ENCODE data around the gene TMSB4X.
"Not testable (repeated sequence)": the region's sequence is repeated elsewhere in the genome, so short reads cannot be mapped to it uniquely, and the experiment has no call there.

Gene TMSB4X

DNA sequence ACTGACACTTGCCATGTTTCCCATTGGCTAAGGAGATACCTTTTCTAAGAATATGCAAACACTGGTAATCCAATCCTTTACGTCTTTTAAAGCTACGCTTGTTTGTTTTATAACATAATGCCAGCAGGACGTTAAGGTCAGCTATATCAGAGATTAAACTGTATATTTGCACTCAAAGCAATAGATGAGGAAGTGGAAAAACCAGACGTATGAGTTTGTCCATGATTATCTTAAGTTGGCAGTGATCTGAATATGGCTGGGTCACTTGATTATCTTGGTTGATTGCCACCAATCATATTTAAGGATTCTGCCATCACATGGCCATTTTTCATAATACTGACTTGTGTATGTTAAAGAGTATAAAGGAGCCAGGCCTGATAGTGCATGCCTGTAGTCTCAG, 19.4 kb downstream of the TMSB4X start:
- DNase-seq (ENCODE audit: low read depth in 1 of 2, low spot score in 1 of 2) = no peak

DNA sequence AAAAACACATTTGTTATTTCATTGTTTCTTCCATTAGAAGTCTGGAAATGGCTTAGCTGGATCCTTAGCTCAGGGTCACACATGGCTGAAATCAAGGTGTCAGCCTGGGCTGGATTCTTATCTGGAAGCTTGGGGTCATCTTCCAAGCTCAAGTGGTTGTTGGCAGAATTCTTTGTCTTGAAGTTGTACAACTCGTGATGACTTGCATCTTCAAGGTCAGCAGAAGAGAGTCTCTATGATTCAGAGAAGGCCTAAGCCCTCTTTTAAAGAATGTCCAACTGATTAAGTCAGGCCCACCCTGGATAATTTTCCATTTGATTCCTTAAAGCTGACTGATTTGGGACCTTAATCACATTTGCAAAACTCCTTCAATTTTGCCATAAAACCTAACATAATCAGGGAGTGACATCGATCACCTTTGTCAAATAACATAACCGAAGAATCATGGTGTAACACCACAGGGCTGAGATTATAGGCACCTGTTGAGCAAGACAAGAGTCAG, 22.1 kb downstream of the TMSB4X start:
- DNase-seq (ENCODE audit: low read depth in 1 of 2, low spot score in 1 of 2) = no peak

DNA sequence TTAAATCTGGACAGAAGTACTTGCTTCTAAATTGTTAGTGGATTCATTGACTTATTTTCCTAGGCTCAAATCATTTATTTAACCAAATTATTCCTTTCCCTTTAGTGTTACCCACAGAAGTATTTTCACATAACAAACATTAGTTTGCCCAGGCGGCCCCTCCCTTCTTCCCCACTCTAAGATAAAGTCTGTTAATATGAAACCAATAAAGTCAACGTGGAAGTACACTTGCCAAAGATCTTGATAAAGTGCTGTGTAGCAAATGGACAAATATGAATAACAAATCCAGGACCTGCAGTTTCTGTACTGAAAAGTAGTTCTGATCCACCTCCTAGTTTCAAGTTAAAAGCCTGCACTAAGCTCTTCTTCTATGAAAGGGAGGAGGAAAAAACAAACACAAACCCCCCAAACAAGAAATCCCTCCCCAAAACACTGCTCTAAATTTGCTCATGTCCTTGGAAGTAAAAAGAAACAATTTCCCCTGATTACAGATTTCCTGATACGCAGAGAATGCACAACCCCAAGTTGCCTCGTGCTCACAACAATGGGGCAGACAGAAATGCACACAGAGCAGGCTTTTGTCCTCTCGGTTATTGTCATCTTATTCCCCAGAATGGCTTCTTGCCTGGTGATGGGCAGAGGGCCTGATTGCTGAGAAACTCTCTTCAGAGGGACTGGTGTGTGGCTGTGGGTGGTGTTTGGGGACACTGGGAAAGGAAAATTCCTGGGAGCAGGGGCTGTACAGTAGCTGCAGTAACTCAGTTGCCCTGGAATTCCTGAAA, 23.2 kb downstream of the TMSB4X start:
- no peak for DNase-seq (ENCODE audit: low read depth in 1 of 2, low spot score in 1 of 2)

DNA sequence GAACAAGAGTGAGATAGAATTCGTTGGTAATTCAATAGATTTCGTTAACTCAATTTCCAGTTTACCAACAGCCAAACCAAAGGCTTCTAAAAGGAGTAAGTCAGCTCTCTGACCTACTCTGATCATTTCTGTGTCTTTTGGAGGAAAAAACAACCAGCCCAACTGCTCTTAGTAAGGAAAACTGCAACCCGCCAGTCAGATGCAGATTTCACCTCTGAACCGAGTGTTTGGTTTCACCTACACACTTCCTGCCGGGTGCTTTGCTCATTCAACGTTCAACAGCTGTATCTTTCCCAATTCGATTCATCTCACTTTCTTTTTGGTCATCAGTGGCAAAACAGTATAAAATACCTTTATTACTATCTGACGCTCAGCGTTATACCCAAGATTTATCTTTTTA, 24.5 kb downstream of the TMSB4X start:
- no peak for DNase-seq (ENCODE audit: low read depth in 1 of 2, low spot score in 1 of 2)

DNA sequence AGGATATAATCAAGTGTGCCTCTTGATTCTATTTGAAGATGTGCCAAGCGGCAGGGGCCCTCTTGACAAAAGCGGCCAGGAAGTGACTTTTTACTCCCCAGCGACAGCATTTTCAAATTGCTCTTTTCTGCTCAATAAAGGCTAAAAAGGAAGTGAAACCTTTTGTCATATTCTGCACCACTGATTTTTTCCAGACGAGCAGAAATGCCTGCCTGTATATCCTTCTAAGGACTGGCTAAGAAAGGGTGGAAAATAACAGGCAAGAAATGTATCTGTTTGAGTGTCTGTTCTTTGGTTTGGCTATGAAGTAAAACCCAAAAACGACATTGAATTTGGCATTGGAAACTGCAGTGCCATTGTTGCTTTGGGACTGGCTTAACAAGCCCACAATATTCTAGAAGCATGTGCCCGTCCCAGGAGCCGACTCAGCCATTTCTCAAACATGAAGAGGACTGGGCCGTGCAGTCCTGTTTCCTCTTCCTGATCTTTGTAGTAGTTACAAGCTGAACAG, 25.4 kb downstream of the TMSB4X start:
- no peak for DNase-seq (ENCODE audit: low read depth in 1 of 2, low spot score in 1 of 2)

DNA sequence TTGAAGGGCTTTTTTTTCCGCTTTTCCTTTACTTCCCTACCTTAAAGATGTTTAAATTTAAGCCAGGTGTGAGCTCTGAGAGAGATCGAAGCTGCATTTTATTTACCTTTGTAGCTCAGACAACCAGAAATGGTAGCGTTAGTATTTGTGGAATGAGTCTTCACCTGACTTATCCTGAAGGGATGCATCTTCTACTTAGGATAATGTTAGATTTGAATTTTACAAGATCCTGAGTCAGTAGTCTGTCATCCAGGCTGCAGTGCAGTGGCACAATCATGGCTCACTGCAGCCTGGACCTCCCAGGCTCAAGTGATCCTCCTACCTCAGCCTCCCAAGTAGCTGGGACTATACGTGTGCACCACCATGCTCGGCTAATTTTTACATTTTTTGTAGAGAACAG, 26.2 kb downstream of the TMSB4X start:
- DNase-seq (ENCODE audit: low read depth in 1 of 2, low spot score in 1 of 2) = no peak

DNA sequence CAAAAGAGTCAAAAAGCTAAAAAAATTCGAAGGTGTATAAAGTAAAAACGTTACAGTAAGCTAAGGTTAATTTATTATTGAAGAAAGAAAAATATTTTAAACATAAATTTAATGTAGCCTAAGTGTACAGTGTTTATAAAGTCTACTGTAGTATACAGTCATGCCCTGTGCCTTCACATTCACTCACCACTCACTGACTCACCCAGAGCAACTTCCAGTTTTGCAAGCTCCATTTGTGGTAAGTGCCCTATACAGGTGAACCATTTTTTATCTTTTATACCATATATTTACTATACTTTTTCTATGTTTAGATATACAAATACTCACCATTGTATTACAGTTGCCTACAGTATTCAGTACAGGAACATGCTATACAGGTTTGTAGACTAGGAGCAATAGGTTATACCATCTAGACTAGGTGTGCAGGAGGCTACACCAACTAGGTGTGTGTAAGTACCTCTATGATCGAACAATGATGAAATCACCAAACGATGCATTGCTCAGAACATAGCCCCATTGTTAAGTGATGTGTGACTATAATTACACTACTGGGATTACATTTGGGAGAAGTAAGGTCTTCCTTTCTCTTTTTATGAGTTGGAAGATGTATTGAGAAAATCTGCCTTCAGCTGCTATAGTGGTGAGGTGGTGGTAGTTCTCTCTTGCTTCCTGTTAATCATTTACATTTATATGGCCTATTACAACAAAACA, 27.2 kb downstream of the TMSB4X start:
- DNase-seq (ENCODE audit: low read depth in 1 of 2, low spot score in 1 of 2) = no peak

DNA sequence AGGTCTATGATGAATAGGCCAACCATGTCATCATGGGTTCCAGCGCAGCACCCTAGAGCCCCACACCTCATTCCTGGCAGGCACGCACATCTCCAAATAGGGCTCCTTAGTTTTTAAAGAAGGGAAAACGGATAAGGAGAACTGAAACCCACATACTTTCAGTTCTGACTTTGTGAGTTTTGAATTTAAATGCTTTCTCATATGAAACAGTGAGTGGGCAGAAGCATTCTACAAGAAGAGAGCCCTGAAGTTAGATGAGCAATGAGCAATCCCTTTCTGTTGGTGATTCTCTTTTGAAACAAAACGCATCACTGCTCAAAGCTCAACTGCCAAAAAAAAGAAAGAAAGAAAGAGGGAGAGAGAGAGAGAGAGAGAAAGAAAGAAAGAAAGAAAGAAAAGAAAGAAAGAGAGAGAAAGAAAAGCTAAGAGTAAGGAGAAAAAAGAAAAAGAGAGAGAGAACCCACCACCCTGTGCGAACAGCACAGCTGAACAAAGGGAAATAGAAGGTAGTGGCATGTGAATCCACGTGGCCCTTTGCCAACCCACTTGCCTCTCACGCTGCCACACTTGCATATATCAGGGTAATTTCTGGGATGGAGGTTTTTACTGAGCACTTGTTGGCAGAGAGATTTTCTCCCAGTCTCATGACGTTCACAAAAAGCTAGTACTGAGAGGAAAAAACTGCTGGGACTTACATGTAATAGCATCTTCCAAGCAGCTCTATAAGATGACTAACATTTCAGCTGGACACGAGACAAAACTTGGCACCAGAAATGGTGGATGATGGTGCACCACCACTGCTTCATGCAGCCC, 31.0 kb downstream of the TMSB4X start:
- DNase-seq (ENCODE audit: low read depth in 1 of 2, low spot score in 1 of 2) = no peak

DNA sequence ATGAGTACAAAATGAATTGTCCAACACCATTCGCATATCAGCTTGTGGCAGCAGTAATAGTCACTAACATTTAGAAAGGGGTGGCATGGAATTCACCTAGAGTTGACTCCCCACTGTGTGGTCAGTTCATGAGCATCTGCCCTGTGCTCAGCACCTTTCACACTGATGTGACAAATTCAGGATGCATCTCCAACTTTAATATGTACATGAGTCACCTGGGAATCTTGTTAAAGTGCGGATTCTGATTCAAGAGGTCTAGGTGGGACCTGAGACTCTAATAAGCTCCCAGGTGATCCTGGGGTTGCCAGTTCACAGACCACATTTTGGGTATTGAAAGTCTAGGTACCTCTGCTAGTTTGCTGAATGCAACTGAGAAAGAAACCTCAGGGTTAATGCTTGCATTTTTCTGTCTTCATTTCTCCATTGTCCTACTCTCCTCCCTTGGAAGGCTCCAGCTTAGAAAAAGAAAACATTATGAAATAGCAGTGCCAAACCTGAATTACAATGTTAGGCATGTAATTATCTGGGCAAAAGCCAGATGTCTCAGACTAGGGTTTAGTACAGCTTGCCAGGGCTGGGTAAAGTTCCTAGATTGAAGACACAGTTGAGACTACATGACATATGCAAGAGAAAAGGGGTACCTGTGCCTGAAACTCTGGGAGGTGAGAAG, 32.7 kb downstream of the TMSB4X start:
- no peak for DNase-seq (ENCODE audit: low read depth in 1 of 2, low spot score in 1 of 2)

DNA sequence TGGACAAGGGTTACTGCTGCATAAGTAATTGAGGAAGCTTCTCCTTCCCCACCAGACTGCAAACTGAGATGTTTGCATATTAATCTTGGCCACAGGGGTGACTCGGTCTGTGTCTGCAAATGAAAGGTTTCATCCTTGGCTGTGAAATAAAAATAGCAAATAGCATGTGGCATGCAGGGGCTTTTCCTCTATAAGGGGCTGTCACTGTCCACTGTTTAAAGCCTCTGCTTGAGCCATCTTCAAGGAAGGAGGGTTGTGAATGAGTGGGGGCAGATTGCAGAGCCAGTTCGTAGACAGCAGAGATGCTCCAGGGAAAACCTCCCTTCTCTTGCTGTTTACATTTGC, 33.3 kb downstream of the TMSB4X start:
- no peak for DNase-seq (ENCODE audit: low read depth in 1 of 2, low spot score in 1 of 2)

DNA sequence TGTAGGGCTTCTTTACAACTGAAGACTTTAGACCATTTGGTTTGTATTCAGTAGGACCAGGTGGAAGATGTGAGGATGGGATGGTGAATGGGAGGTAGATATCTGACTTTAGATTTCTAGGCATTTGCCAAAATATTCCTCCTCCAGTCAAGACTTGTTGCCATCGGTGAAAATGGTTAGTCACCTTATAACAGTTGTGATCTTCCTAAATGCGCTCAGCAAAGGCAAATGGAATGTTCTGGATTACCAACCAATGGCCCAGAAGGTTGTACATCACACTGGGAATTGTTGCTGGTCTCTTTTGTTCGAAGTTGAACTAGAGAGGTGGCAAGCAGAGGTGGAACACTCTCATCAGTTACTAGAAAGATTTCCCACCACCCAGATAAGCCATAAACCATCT, 33.9 kb downstream of the TMSB4X start:
- DNase-seq (ENCODE audit: low read depth in 1 of 2, low spot score in 1 of 2) = no peak

DNA sequence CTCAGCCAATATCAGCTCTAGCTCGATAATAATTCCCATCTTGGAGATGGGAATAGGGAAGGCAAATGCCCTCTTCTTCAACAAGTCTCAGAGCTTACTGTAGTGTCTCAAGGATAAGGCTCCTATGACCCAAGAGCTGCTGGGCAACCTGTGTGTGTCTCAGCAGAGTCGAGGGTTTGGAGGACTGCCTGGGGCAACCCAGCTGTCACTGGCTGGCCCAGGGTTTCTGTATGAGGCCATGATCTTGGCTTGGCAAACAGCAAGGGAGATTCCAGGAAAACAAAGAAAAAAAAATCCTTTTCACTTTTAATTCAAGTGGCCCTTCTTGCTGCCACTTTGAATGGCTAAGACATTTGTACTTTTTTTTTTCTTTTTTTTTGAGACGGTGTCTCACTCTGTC, 34.4 kb downstream of the TMSB4X start:
- DNase-seq (ENCODE audit: low read depth in 1 of 2, low spot score in 1 of 2) = no peak

DNA sequence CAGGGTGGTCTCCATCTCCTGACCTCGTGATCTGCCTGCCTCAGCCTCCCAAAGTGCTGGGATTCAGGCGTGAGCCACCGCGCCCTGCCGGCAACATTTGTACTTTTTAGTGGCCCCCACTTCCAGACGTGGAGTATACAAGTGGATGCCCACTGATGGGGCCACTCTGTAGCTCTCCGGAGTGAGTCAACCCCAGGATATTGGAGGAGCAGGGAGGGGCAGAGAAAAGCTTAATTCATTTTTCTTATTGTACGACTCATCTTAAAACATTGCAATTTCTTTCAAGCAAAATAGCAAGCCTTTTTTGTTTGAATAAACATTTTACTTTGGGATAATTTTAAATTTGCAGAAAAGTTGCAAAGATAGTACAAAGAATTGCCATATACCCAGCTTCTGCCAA, 34.9 kb downstream of the TMSB4X start:
- DNase-seq (ENCODE audit: low read depth in 1 of 2, low spot score in 1 of 2) = no peak

DNA sequence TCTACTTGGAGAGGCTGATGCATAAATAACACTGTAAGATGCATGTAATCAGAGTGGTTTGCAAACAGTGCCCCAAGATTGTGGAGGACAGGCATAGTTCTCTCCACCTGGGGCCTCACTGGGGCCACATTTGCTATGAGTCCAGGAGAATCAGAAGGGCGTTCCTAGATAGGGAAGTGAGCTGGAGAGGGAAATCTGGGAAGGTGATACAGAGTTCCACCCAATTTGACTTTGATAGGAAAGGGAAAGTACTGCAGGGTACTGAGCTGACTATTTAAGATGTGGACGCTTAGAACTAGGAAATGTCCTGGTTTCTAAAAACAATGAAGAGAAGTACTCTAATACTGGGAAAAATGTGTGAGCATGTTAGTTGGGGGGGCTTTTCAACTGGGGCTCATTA, 35.6 kb downstream of the TMSB4X start:
- no peak for DNase-seq (ENCODE audit: low read depth in 1 of 2, low spot score in 1 of 2)

DNA sequence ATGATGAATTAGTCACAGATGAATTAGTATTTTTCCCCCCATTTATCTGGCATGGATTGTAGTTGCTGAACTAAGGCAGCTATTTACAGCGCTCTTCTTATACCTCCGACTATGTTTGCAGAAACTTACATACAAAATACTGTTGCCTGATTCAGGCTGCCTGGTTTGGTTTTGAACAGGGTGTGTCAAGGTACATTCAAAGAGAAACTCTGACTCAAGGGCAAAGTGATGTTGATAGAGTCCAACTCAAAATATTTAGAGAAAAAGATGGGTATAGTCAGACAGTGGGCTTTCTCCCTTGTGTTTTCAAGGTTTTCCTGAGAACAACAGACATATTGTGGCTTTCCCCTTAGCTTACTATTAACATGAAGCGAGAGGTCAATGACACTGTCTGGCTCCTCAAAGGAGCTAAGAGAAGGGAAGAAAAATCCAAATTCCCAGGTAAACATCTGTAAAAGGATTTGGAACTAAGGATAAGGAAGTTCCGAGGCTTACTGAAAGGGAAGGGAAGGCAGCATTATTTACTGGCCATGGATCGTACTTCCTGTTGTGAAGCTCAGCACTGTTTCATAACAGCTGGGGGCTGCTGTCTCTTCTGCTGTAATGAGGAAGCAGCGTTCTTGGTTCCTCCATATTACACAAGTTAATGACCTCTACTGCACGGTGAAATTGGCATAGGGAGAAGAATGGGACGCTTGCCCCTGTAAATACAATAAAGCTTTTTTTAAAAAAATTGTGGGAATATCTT, 38.6 kb downstream of the TMSB4X start:
- no peak for DNase-seq (ENCODE audit: low read depth in 1 of 2, low spot score in 1 of 2)

DNA sequence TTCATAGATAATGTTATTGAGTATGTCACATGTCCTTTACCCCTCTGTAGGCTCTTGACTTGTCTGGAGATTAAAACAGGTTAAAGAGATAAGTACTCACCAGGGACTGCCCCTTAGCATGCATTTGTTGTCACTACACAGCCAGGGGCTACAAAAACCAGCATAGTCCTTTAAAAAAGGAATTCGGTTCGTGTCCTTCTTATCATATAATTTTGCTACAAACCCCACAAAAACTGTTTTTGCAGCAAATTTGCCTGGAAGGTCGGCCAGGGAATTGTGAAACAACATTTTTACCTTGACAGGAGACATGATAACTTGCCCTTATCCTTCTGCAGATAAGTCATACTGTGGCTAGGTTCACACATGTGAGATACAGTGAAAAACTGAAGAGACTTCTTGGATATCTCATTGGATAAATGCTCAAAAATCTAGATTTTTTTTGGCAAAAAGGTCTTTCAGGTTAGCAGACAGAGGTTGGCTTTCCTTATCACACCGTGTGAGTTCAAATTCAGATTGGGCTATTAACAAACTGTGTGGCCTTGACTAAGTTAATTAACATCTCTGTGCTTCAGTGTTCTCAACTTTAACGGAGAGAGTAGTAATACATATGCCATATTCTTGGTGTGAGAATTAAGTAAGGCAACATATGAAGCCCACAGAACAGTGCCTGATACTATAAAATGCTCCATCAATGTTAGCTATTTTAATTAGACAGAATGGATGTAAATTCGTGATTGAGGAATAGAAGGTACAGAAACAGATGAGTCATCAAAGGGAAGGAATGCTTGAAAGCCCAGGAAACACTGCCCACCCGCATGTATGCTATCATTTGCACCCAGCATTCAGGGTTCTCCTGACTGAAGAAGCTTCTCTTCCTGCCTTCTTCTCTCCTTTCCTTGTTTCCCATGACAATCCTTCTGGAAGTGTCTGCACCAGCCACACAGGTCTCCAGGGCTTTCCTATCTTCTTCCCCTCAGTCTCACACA, 39.5 kb downstream of the TMSB4X start:
- no peak for DNase-seq (ENCODE audit: low read depth in 1 of 2, low spot score in 1 of 2)

DNA sequence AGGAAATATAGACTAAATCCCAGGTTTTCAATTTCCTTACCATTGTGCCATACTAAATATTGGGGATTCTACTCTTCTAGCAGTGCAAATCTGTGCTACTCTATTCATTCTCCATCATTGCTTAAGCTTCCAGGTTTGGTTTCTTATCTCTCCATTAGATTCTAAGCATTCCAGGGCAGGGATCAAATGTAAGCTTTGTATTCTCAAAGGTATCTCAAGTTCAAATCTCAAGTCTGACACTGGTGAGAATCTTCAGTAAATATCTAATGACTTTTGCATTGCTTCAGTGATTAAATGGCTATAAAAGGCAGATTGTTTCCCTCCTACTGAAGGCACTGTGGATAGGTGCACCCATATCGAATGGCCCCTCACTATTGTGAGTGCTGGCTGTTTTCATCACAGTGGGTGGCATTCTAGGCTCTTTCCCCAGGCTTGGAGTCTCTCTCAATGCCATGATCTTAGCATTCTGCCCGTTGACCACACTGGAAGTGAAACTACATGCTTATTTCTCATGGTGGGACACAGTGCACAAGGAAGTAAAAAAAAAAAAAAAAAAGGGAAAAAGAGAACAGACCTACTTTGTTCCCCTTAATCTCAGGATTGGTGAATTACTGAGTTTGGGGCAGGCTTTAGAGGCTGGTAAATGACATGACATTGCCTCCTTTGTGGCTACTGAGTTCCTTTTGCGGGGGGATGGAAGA, 40.8 kb downstream of the TMSB4X start:
- no peak for DNase-seq (ENCODE audit: low read depth in 1 of 2, low spot score in 1 of 2)

DNA sequence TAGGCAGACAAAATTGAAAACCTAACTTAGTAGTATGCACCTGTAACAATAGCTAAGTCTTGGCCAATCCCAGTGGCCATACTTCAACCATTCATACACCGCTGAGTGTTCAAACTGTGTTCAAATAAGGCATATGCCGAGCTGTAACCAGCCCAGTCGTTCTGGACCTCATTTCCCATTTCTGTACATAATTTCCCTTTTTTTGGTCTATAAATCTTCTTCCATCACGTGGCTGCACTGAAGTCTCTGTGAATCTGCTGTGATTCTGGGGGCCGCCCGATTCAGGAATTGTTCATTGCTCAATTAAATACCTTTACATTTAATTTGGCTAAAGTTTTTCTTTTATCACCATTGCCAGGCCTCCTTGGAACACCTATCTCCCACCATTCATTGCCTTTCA, 41.8 kb downstream of the TMSB4X start:
- not testable (repeated sequence) for DNase-seq (ENCODE audit: low read depth in 1 of 2, low spot score in 1 of 2)

DNA sequence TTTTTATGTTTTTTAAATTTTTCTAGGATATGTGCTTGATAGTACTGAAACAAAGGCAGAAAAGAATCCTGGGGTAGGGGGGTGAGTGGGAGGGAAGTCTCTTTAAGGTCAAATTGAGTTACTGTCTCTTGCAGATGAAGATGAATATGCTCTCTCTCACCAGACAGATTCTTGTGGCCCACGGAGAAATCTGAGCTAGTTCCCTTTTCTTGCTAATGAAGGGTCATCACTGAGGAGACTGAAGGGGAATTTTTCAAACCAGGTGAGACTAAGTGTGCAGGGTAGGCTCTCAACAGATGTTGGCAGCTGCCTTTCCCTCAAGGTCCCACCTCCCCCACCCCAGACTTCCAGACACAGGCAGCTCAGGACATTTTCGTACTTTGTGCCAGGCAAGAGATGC, 48.0 kb downstream of the TMSB4X start:
- DNase-seq (ENCODE audit: low read depth in 1 of 2, low spot score in 1 of 2) = no peak

Measured in stimulated activated CD4-positive, alpha-beta T cell treated with anti-CD3 and anti-CD28 coated beads, Interleukin-15, amount 100 ng/mL, for 1 hour (primary cell).